ENCODE measurements around the gene EFCAB6.

DNA sequence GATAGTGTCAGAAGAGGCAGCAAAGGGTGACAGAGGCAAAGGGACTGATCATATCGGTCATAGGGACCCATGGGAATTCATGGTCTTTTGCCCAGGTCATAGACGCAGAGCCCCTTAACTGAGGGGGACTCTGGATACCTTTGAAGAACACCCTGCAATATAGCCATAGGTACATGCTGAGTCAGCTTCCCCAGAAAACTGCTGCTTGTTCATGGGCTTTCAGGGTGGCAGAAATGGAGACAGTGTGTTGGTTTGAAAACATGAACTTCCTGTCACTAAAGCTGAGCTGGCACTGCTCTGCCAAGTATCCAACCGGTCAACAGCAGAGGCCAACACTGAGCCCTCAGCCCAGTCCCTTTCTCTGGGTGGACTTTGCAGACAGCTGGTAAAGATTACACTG, 114.2 kb downstream of the EFCAB6 start:
- TF ChIP-seq, protein P1, sequence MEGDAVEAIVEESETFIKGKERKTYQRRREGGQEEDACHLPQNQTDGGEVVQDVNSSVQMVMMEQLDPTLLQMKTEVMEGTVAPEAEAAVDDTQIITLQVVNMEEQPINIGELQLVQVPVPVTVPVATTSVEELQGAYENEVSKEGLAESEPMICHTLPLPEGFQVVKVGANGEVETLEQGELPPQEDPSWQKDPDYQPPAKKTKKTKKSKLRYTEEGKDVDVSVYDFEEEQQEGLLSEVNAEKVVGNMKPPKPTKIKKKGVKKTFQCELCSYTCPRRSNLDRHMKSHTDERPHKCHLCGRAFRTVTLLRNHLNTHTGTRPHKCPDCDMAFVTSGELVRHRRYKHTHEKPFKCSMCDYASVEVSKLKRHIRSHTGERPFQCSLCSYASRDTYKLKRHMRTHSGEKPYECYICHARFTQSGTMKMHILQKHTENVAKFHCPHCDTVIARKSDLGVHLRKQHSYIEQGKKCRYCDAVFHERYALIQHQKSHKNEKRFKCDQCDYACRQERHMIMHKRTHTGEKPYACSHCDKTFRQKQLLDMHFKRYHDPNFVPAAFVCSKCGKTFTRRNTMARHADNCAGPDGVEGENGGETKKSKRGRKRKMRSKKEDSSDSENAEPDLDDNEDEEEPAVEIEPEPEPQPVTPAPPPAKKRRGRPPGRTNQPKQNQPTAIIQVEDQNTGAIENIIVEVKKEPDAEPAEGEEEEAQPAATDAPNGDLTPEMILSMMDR (IDR thresholded peaks at IDR 0.05), result no peak
- no peak for TF ChIP-seq POLR2A (IDR thresholded peaks at IDR 0.05)

All from Peyer's patch (tissue), 4 donors.